DMS114 treated with DMSO at 0.1 percent for 48 hours (cell line): ENCODE results near the gene ABCG1.

Source experiments
- DNase-seq: peaks from one replicate; lab custom pipeline; 2025; ENCODE audit not compliant: unreplicated experiment; lab: John Stamatoyannopoulos, UW

Gene ABCG1

GRCh38 chr21:42250422-42251403, 31.8 kb downstream of the ABCG1 start:
- DNase-seq = no peak

GRCh38 chr21:42251654-42252324, 32.8 kb downstream of the ABCG1 start:
- DNase-seq = no peak

GRCh38 chr21:42252325-42252654, 33.4 kb downstream of the ABCG1 start:
- DNase-seq = no peak

GRCh38 chr21:42252778-42253340, 33.9 kb downstream of the ABCG1 start:
- no peak for DNase-seq

GRCh38 chr21:42253466-42253865, 34.5 kb downstream of the ABCG1 start:
- no peak for DNase-seq

- no peak for DNase-seq
Measured at GRCh38 chr21:42254083-42254482, 35.1 kb downstream of the ABCG1 start.

- DNase-seq = no peak
Measured at GRCh38 chr21:42254651-42255601, 36.0 kb downstream of the ABCG1 start.

- DNase-seq = no peak
Measured at GRCh38 chr21:42255825-42256224, 36.9 kb downstream of the ABCG1 start.

- DNase-seq = no peak
Measured at GRCh38 chr21:42256316-42256715, 37.4 kb downstream of the ABCG1 start.

- no peak for DNase-seq
Measured at GRCh38 chr21:42257091-42257765, 38.3 kb downstream of the ABCG1 start.

- DNase-seq = no peak
Measured at GRCh38 chr21:42258150-42258884, 39.4 kb downstream of the ABCG1 start.

- no peak for DNase-seq
Measured at GRCh38 chr21:42258885-42259407, 40.0 kb downstream of the ABCG1 start.

GRCh38 chr21:42260121-42260520, 41.2 kb downstream of the ABCG1 start:
- no peak for DNase-seq

- no peak for DNase-seq
Measured at GRCh38 chr21:42261829-42262200, 42.9 kb downstream of the ABCG1 start.

- no peak for DNase-seq
Measured at GRCh38 chr21:42262831-42263231, 43.9 kb downstream of the ABCG1 start.

- DNase-seq = no peak
Measured at GRCh38 chr21:42263591-42264131, 44.7 kb downstream of the ABCG1 start.

GRCh38 chr21:42264245-42265195, 45.6 kb downstream of the ABCG1 start:
- no peak for DNase-seq

- no peak for DNase-seq
Measured at GRCh38 chr21:42265231-42265812, 46.4 kb downstream of the ABCG1 start.
